ENCODE data around the gene PLXNB2. TPM values are rescaled to one million over a fixed set of nuclear protein-coding genes. Genes with fewer than 3 reads are reported as not detected.

Gene PLXNB2
- total RNA-seq, 1 donor from 2014 or later = 346 TPM

- no peaks in the 10 kb centered on the region for H3K27me3 Mint-ChIP-seq (ENCODE audit: low read depth)
- DNase-seq (ENCODE audit: low spot score) = no peak
- peaks cover 31% of the 10 kb centered on the region for H3K4me1 Mint-ChIP-seq (ENCODE audit: low read depth)
- no peak overlapping the region for H3K4me3 Mint-ChIP-seq (ENCODE audit: unreplicated experiment)
- TF ChIP-seq, protein P1, sequence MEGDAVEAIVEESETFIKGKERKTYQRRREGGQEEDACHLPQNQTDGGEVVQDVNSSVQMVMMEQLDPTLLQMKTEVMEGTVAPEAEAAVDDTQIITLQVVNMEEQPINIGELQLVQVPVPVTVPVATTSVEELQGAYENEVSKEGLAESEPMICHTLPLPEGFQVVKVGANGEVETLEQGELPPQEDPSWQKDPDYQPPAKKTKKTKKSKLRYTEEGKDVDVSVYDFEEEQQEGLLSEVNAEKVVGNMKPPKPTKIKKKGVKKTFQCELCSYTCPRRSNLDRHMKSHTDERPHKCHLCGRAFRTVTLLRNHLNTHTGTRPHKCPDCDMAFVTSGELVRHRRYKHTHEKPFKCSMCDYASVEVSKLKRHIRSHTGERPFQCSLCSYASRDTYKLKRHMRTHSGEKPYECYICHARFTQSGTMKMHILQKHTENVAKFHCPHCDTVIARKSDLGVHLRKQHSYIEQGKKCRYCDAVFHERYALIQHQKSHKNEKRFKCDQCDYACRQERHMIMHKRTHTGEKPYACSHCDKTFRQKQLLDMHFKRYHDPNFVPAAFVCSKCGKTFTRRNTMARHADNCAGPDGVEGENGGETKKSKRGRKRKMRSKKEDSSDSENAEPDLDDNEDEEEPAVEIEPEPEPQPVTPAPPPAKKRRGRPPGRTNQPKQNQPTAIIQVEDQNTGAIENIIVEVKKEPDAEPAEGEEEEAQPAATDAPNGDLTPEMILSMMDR (IDR thresholded peaks at IDR 0.05) = no peak
- no peaks in the 10 kb centered on the region for H3K36me3 Mint-ChIP-seq (ENCODE audit: low read depth)
- H3K9me3 Mint-ChIP-seq (ENCODE audit: low read depth) = no peaks in the 10 kb centered on the region
- no peak overlapping the region for H3K27ac Mint-ChIP-seq (ENCODE audit: unreplicated experiment)
These were observed 21.8 kb upstream of the PLXNB2 start for GRCh38 chr22:50329236-50329635.

DNA sequence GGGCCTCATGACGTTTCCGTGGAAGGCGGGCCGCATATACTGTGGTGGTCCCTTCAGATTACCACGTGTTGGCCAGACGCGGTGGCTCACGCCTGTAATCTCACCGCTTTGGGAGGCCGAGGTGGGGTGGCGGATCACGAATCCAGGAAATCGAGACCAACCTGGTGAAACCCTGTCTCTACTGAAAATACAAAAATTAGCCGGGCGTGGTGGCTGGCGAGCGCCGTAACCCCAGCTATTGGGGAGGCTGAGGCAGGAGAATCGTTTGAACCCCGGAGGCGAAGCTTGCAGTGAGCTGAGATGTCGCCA, 20.2 kb upstream of the PLXNB2 start:
- H3K9me3 Mint-ChIP-seq (ENCODE audit: low read depth) = no peaks in the 10 kb centered on the region
- H3K27me3 Mint-ChIP-seq (ENCODE audit: low read depth) = no peaks in the 10 kb centered on the region
- H3K27ac Mint-ChIP-seq (ENCODE audit: unreplicated experiment) = no peak overlapping the region
- H3K36me3 Mint-ChIP-seq (ENCODE audit: low read depth) = no peaks in the 10 kb centered on the region
- H3K4me1 Mint-ChIP-seq (ENCODE audit: low read depth) = peaks cover 31% of the 10 kb centered on the region
- no peak for DNase-seq (ENCODE audit: low spot score)
- TF ChIP-seq, protein P1 (IDR thresholded peaks at IDR 0.05) = no peak
- peak overlapping the region; percentile 72 for H3K4me3 Mint-ChIP-seq (ENCODE audit: unreplicated experiment)

DNA sequence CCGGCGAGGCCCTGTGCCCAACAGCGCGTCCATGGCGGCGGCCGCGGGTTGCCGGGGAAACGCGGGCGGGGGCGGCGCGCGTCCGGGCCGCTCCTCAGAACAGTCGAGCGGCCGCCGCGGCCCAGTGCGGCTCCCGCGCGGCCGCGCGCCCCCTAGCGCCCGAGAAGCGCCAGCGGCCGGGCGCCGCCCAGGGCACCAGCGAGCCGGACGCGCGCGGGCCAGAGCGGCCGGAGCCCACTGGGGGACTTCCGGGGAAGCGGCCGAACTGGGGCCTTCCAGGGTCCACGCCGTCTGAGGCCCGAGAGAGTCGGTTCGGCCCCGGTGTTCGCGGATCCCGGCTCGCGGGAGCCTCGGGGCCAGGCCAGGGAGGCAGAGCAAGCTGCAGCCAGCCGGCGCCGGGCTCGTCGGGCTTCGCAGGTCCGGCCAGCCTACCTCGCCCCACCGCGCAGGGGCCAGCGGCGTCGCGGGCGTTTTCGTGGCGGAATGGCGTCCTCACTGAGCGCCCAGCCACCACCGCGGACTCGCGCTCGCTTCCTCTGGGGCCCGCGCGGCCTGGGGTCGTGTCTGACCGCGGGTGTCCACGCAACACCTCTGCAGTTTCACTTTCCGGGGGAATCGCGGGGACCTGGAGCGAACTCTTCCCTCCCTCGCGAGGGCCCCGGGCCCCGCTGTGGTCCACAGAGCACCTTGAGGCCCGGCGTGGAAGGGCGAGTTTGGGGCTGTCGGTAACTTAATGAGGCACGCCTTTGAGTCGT, 19.7 kb upstream of the PLXNB2 start, which contains the start of gene DENND6B:
DENND6B (minus strand) TSS at position 57 of the 755 bp plus-strand sequence; CDS start at position 33, 24 bp downstream.
- peak within 1 kb of the TSS; percentile 81 for H3K4me3 Mint-ChIP-seq (ENCODE audit: unreplicated experiment)
- no peaks in the 10 kb centered on the region for H3K27me3 Mint-ChIP-seq (ENCODE audit: low read depth)
- DNase-seq (ENCODE audit: low spot score) = no peak
- peaks cover 31% of the 10 kb centered on the region for H3K4me1 Mint-ChIP-seq (ENCODE audit: low read depth)
- H3K27ac Mint-ChIP-seq (ENCODE audit: unreplicated experiment) = peak within 1 kb of the TSS; percentile 77
- H3K36me3 Mint-ChIP-seq (ENCODE audit: low read depth) = no peaks in the 10 kb centered on the region
- no peaks in the 10 kb centered on the region for H3K9me3 Mint-ChIP-seq (ENCODE audit: low read depth)
- TF ChIP-seq, protein P1 (IDR thresholded peaks at IDR 0.05) = peak; percentile 75

- DNase-seq (ENCODE audit: low spot score) = no peak
- Mint-ChIP-seq H3K4me3 (ENCODE audit: unreplicated experiment) (peak overlapping the region; percentile 81), H3K27me3 (ENCODE audit: low read depth) (no peaks in the 10 kb centered on the region), H3K9me3 (ENCODE audit: low read depth) (no peaks in the 10 kb centered on the region), H3K4me1 (ENCODE audit: low read depth) (peaks cover 28% of the 10 kb centered on the region), H3K36me3 (ENCODE audit: low read depth) (no peaks in the 10 kb centered on the region), H3K27ac (ENCODE audit: unreplicated experiment) (peak overlapping the region; percentile 70)
- TF ChIP-seq, protein P1 (IDR thresholded peaks at IDR 0.05) = no peak
These were observed 18.9 kb upstream of the PLXNB2 start for GRCh38 chr22:50326225-50326955.

DNA sequence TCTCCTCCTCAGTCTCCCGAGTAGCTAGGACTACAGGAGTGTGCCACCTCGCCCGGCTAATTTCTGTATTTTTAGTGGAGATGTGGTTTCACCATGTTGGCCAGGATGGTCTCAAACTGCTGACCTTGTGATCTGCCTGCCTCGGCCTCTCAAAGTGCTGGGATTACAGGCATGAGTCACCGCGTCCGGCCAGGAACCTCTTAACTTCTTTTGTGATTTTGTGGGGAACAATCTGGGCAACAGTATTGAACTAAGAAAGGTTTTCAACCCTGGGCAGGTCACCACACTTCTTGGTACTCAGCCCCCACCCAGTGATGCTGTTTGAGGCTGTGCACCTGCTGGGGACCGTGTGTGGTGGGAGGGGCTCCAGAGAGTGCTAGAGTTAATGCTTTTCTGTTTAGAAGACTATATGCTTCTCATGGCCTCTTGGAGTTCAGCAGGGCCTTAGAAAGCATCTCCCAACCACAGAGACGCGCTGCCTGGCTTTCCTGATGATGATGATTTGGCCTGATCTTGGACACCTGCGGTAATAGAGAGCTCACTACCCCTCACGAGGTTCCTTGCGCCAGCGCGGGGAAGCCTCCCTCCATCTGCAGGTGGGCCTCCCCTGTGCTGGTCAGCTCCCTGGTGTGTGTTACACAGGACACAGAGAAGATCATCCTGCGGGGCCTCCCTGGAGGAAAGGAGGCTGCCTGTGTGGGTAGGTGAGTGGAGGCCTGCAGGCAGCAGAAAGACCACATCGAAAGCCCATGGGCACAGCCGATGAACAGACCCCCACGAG, 18.2 kb upstream of the PLXNB2 start:
- Mint-ChIP-seq H3K4me1 (ENCODE audit: low read depth) (peaks cover 20% of the 10 kb centered on the region), H3K4me3 (ENCODE audit: unreplicated experiment) (peak overlapping the region; percentile 81), H3K27ac (ENCODE audit: unreplicated experiment) (no peak overlapping the region), H3K36me3 (ENCODE audit: low read depth) (no peaks in the 10 kb centered on the region), H3K27me3 (ENCODE audit: low read depth) (no peaks in the 10 kb centered on the region), H3K9me3 (ENCODE audit: low read depth) (no peaks in the 10 kb centered on the region)
- TF ChIP-seq, protein P1 (IDR thresholded peaks at IDR 0.05) = no peak
- DNase-seq (ENCODE audit: low spot score) = no peak

All from chondrocyte (in vitro differentiated cells).